ENCODE results near the gene TAAR9.

TAAR9 gene

GRCh38 chr6:132505158-132505557 is 32.9 kb upstream of the TAAR9 start:
- no peak overlapping the region for H3K4me3 ChIP-seq (ENCODE audit: low read depth, low read length)
- in situ Hi-C loops (cut with HindIII; ENCODE audit: low sequenced_read_pairs), result no loop called here
- TF ChIP-seq CTCF (IDR thresholded peaks at IDR 0.05; ENCODE audit: low read depth, low read length, missing control alignments), result no peak
- DNase-seq (ENCODE audit: low read depth), result no peak

- no peak for DNase-seq (ENCODE audit: low read depth)
- in situ Hi-C loops (cut with HindIII; ENCODE audit: low sequenced_read_pairs), result no loop called here
- no peak overlapping the region for H3K4me3 ChIP-seq (ENCODE audit: low read depth, low read length)
- no peak for TF ChIP-seq CTCF (IDR thresholded peaks at IDR 0.05; ENCODE audit: low read depth, low read length, missing control alignments)
Measured at GRCh38 chr6:132506461-132506860, 31.6 kb upstream of the TAAR9 start.

GRCh38 chr6:132506869-132507808 is 30.9 kb upstream of the TAAR9 start:
- in situ Hi-C loops (cut with HindIII; ENCODE audit: low sequenced_read_pairs), result no loop called here
- H3K4me3 ChIP-seq (ENCODE audit: low read depth, low read length), result no peak overlapping the region
- no peak for TF ChIP-seq CTCF (IDR thresholded peaks at IDR 0.05; ENCODE audit: low read depth, low read length, missing control alignments)
- DNase-seq (ENCODE audit: low read depth), result no peak

- in situ Hi-C loops (cut with HindIII; ENCODE audit: low sequenced_read_pairs), result no loop called here
- H3K4me3 ChIP-seq (ENCODE audit: low read depth, low read length), result peak overlapping the region; percentile 74
- no peak for TF ChIP-seq CTCF (IDR thresholded peaks at IDR 0.05; ENCODE audit: low read depth, low read length, missing control alignments)
- DNase-seq (ENCODE audit: low read depth), result no peak
Measured at GRCh38 chr6:132511210-132511830, 26.8 kb upstream of the TAAR9 start.

- in situ Hi-C loops (cut with HindIII; ENCODE audit: low sequenced_read_pairs), result no loop called here
- DNase-seq (ENCODE audit: low read depth), result no peak
- H3K4me3 ChIP-seq (ENCODE audit: low read depth, low read length), result peak overlapping the region; percentile 74
- no peak for TF ChIP-seq CTCF (IDR thresholded peaks at IDR 0.05; ENCODE audit: low read depth, low read length, missing control alignments)
Measured at GRCh38 chr6:132511831-132512220, 26.3 kb upstream of the TAAR9 start.

- peak overlapping the region; percentile 74 for H3K4me3 ChIP-seq (ENCODE audit: low read depth, low read length)
- in situ Hi-C loops (cut with HindIII; ENCODE audit: low sequenced_read_pairs), result no loop called here
- DNase-seq (ENCODE audit: low read depth), result no peak
- no peak for TF ChIP-seq CTCF (IDR thresholded peaks at IDR 0.05; ENCODE audit: low read depth, low read length, missing control alignments)
Measured at GRCh38 chr6:132512342-132512637, 25.8 kb upstream of the TAAR9 start.

Data from astrocyte of the cerebellum (primary cell).